HS-27A (cell line): ENCODE data around the gene TOP2A.
"Not testable (repeated sequence)": the region's sequence is repeated elsewhere in the genome, so short reads cannot be mapped to it uniquely, and the experiment has no call there.

Experiments used
- DNase-seq: peaks from one replicate; pipeline ENCODE4 v3.0.0-alpha.2; 2012; ENCODE audit warnings: low read depth, missing footprints

TOP2A gene

GRCh38 chr17:40375786-40376185, 41.9 kb downstream of the TOP2A start:
- DNase-seq: not testable (repeated sequence)

GRCh38 chr17:40374821-40375498, 42.7 kb downstream of the TOP2A start:
- DNase-seq: no peak

DNA sequence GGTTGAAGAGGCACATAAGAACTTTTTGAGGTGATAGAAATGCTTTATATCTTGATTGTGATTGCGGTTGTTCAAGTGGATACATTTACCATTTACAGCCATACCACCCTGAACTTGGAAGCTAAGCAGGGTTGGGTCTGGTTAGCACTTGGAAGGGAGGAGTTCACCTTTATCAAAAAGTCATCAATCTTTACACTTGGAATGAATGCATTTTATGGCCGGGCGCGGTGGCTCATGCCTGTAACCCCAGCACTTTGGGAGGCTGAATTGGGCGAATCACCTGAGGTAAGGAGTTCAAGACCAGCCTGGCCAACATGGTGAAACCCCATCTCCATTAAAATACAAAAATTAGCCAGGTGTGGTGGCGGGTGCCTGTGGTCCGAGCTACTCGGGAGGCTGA, 43.7 kb downstream of the TOP2A start:
- no peak for DNase-seq

DNA sequence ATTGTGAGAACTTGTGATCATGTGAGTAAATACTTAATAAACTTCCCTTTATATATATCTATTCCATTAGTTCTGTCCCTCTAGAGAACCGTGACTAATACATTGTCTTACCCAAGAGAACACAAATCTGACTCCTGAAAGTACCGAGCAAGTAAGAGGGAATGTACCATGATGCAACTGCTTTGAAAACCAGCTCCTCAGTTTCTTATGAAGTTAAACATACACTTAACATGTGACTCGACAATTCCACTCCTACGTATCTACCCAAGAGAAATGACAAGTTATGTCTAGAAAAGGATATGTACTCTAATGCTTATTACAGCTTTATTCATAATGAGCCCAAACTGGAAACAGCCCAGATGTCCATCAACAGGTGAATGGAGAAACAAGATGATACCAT, 44.4 kb downstream of the TOP2A start:
- DNase-seq: no peak

DNA sequence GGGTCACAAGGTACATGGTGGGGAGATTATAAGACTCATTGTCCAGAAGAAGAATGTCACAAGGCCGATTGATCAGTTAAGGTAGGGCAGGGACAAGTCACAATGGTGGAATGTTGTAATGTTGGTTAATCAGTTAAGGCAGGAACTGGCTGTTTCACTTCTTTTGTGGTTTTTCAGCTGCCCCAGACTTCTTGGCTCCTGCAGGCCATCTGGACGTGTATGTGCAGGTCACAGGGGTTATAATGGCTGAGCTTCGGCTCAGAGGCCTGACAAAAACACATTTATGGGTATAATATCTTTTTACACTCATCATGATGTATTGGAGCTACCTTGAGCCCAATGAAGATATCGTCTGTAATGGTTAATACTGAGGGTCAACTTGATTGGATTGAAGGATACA, 45.1 kb downstream of the TOP2A start:
- not testable (repeated sequence) for DNase-seq

DNA sequence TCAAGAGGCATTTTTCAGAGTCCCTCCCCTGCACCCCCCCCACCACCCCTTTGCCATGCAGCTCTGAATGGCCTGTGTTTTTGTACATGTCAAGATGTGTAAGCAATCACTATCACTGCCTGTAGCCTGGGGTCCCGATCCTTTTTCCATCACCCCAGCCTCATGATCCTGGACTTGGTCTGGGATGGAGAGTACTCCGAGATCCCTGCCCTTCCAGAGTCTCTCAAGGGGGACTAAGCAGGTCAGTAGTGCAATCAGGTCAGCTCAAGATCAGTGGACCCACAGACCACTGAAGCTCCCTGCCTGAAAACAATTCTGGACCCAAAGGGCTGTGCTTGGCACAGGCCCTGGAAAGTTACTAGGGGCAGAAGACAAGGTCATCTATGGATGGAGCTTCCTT, 45.7 kb downstream of the TOP2A start:
- no peak for DNase-seq

- DNase-seq: no peak
Measured at GRCh38 chr17:40371261-40371929, 46.3 kb downstream of the TOP2A start.

- DNase-seq: no peak
Measured at GRCh38 chr17:40369923-40370322, 47.8 kb downstream of the TOP2A start.

DNA sequence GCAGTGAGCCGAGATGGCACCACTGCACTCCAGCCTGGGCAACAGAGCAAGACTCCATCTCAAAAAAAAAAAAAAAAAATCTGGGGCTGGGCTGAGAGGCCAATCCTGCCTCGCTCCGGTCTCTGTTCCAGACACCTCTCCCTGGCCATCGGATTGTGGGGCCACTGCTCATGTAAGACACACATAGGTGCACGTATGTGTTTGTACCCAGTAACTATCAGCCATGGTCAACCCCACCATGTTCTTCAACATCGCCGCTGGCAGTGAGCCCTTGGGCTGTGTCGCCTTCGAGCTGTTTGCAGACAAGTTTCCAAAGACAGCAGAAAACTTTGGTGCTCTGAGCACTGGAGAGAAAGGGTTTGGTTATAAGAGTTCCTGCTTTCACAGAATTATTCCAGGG, 50.0 kb downstream of the TOP2A start:
- DNase-seq: not testable (repeated sequence)

DNA sequence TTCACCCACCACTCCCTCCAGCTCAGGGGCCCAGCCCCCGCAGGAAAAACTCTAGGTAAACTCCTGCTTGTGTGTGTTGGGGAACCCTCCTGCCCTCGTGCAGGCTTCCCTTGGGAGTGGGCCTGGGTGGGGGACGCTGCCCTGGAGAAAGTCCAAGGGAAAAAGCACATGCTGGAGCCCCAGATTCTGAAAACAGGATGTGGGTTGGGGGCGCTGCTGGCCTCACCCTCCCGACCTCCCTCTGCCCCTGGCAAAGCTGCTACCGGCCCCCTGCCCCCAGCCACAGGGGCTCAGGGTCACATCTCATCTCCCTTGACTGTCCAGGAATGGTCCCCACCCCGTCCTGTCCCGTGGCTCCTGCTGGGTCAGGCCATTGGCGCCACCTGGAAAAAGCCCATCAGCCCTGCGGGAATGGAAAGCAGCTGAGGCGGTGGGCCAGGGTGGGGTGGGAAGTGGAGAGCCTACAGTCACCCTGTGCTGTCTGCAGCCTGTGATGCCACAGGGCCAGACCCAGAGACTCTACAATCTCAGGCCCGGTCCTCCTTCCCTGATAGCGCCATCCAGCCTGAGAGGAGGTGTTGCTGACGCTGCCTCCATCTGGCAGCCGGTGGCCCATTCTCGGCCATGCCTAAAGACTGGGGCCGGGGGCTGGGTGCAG, 50.7 kb downstream of the TOP2A start:
- no peak for DNase-seq

DNA sequence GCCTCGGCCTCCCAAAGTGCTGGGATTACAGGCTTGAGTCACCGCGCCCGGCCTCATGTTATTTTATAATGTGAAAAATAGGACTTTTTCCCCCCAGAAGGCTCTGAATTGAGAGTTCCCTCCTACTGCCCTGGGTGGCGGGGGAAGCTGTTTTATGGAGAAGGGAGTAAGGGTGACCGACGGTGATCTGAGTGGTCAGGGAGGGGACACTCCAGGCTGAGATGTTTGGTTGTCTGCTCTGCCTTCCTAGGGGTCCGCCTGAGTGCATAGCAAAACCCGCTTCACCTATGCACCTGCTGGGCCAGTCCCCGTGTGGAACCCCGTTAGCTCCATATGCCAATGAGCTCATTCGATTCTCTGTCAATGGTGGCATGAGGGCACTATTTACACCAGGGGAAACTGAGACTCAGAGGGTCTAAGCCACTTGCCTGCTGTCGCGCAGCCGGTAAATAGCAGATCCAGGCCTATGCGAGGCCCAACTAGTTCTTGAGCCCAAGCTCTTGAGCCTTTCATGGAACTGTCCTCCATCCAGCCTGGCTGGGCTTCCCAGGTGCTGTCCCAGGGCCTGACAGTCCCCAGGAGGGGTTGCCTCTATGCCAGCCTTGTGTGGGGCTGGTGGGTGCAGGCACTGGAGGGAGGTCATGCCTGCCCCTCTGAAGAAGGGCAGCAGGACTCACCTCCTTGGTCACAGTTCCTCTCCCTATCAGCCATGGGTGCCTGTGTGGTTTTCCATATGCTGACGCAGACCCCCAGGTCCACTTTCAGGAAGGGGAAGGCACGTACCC, 51.4 kb downstream of the TOP2A start:
- DNase-seq: no peak

DNA sequence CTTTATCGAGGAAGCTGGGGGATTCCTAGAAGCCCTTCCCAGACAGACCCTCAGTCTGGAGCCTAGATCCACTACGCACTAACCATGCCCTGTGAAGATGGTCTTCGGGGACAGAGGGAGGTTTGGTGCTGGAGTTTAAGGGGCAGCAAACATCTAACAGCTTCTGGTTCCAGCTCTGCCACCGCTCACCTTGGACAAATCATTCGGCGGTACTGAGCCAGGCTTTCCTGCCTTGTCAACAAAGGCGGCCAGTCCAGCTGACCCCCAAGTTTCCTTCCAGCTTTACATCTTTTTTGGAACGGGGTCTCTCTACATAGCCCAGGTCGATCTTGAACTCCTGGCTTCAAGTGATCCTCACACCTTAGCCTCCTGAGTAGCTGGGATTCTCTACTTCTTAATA, 52.8 kb downstream of the TOP2A start:
- DNase-seq: no peak

- DNase-seq: no peak
Measured at GRCh38 chr17:40364121-40364861, 53.4 kb downstream of the TOP2A start, which contains the start of gene GJD3. GJD3 (minus strand) TSS chr17:40364737; CDS start chr17:40363815, 922 bp downstream.

- no peak for DNase-seq
Measured at GRCh38 chr17:40363111-40363827, 54.4 kb downstream of the TOP2A start.

GRCh38 chr17:40362696-40363110, 55.0 kb downstream of the TOP2A start:
- no peak for DNase-seq

DNA sequence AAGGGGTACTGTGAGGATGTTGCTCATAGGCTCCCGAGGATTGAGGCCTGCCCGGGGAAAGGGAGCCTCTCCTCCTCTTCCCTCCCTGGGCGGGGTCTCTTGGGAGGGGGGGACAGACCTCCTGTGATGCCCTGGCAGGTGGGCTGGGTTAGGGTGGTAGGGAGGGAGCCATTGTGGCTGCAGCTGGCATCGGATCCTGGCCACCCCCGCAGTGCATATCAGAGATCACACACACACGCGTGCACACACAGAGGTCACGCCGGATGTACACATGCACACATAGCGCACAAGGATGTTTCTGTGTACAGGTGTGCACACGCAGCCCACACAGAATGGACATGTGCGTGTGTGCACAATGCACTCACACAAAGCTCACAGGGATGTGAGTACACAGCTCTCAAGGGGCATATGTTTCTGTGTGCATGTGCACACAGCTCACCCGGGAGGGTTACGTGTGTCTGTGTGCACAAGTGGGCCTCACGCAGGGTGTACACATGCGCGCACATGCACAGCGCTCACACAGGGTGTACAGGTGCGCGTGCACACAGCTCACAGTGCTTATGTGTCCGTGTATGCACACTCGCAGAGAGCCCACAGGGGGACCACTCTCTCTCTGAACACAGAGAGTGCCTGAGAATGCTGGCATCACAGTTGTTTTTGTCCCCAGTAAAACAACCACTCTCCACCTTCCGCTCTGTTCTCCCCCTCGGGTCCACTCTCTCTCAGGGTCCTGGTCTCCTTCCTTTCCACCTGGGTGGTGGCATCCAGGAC, 55.6 kb downstream of the TOP2A start:
- no peak for DNase-seq

GRCh38 chr17:40361063-40361924, 56.4 kb downstream of the TOP2A start:
- DNase-seq: no peak

- DNase-seq: no peak
Measured at GRCh38 chr17:40360091-40360490, 57.6 kb downstream of the TOP2A start.

- no peak for DNase-seq
Measured at GRCh38 chr17:40358323-40359038, 59.2 kb downstream of the TOP2A start.
